ENCODE measurements around the gene FBXO24. TPM values are rescaled to one million over a fixed set of nuclear protein-coding genes. Genes with fewer than 3 reads are reported as not detected.

The FBXO24 gene
- polyA plus RNA-seq, 1 of the 3 experiments (the other 2 are of a cell fraction), result 0.94 TPM

DNA sequence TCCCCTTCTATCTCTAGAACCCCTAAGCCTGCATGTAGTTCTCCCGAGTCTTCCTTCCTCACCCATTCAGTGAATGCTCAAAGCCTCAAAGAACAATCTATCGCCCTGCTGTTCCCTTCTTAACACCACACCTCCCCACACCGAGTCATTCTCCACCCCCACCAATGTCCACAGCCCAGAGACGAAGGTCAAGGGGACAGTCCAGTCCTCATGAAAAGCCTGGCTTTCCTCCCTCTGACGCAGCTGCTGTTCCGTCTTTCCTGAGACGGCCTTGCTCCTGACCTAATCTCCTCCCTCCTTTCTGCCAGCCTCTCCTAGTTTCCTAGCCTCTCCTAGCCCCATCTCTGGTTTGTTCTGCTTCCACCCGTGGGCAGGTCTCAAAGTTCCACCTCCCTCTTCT lies 35.4 kb downstream of the FBXO24 start:
- no peaks in the 10 kb centered on the region for H3K27me3 ChIP-seq (ENCODE audit: insufficient read depth)
- no peaks in the 10 kb centered on the region for H3K9me3 ChIP-seq
- no peak overlapping the region for H2AFZ ChIP-seq (ENCODE audit: low read depth)
- WGBS (ENCODE audit: low lambda C conversion rate), result 78% methylated on average over 8 of the region's 8 CpGs
- H3K4me3 ChIP-seq (ENCODE audit: low read depth in 2 of 2, low read length in 1 of 2), result no peak overlapping the region
- H4K20me1 ChIP-seq (ENCODE audit: insufficient read depth), result no peaks in the 10 kb centered on the region
- no peak for TF ChIP-seq FOXM1 (IDR thresholded peaks at IDR 0.05; ENCODE audit: low read depth)
- no peak for TF ChIP-seq GABPA (IDR thresholded peaks at IDR 0.05; ENCODE audit: low read depth)
- TF ChIP-seq REST (IDR thresholded peaks at IDR 0.05; ENCODE audit: low read depth, low read length), result no peak
- TF ChIP-seq YY1 (IDR thresholded peaks at IDR 0.05; ENCODE audit: low read depth), result no peak
- no peak for TF ChIP-seq MXI1 (IDR thresholded peaks at IDR 0.05; ENCODE audit: low read depth, low read length)
- TF ChIP-seq CHD2 (IDR thresholded peaks at IDR 0.05; ENCODE audit: low read length, partially characterized antibody), result no peak
- no peak for TF ChIP-seq SIN3A (IDR thresholded peaks at IDR 0.05; ENCODE audit: borderline replicate concordance, low read depth, low read length)
- no peak for TF ChIP-seq RXRA (IDR thresholded peaks at IDR 0.05; ENCODE audit: borderline replicate concordance, low read depth)
- no peak overlapping the region for H3K27ac ChIP-seq (ENCODE audit: low read depth in 2 of 2, low read length in 1 of 2)
- no peaks in the 10 kb centered on the region for H3K9me2 ChIP-seq
- no peak overlapping the region for H3K9ac ChIP-seq
- H3K79me2 ChIP-seq (ENCODE audit: insufficient read depth), result no peaks in the 10 kb centered on the region
- POLR2A ChIA-PET, result no interaction called here
- H3K36me3 ChIP-seq (replicated peaks in 1 of 2; ENCODE audit: control insufficient read depth in 1 of 2, insufficient read depth in 2 of 2, low read length in 1 of 2), result no peaks in the 10 kb centered on the region
- H3K4me1 ChIP-seq (ENCODE audit: control insufficient read depth in 1 of 2, insufficient read depth in 2 of 2, low read depth in 1 of 2, low read length in 1 of 2), result peaks cover 0 to 3% of the 10 kb centered on the region in 2 experiments; a peak in 1 of 4 replicates
- no peak for DNase-seq
- H3K4me2 ChIP-seq, result no peak overlapping the region
- CTCF ChIA-PET, result interaction anchor here (0.8 to 2.6 kb wide), 5 partner anchors 8 to 84 kb away, joined by 5 to 10 read pairs (median 6); partner anchors contain the start of genes MOSPD3 and POP7
- peaks cover 10% of the 10 kb centered on the region for H3F3A ChIP-seq (replicated peaks; ENCODE audit: insufficient read depth)

GRCh38 chr7:100623951-100624824 lies 38.1 kb downstream of the FBXO24 start:
- no peak for TF ChIP-seq SMC3 (IDR thresholded peaks at IDR 0.05; ENCODE audit: low read depth, low read length)
- no peak for TF ChIP-seq JUND (IDR thresholded peaks at IDR 0.05)
- Histone ChIP-seq H3K4me1 (ENCODE audit: control insufficient read depth in 1 of 2, insufficient read depth in 2 of 2, low read depth in 1 of 2, low read length in 1 of 2) (peaks cover 0 to 10% of the 10 kb centered on the region in 2 experiments; a peak in 1 of 4 replicates), H3K27me3 (ENCODE audit: insufficient read depth) (no peaks in the 10 kb centered on the region), H3K4me3 (ENCODE audit: low read depth in 2 of 2, low read length in 1 of 2) (no peak overlapping the region), H3K27ac (ENCODE audit: low read depth in 2 of 2, low read length in 1 of 2) (no peak overlapping the region), H3K9me2 (no peaks in the 10 kb centered on the region), H3K9me3 (no peaks in the 10 kb centered on the region), H3K79me2 (ENCODE audit: insufficient read depth) (no peaks in the 10 kb centered on the region), H4K20me1 (ENCODE audit: insufficient read depth) (no peaks in the 10 kb centered on the region), H3K9ac (no peak overlapping the region), H2AFZ (ENCODE audit: low read depth) (no peak overlapping the region), H3K36me3 (replicated peaks in 1 of 2; ENCODE audit: control insufficient read depth in 1 of 2, insufficient read depth in 2 of 2, low read length in 1 of 2) (no peaks in the 10 kb centered on the region), H3K4me2 (no peak overlapping the region), H3F3A (replicated peaks; ENCODE audit: insufficient read depth) (peaks cover 7% of the 10 kb centered on the region)
- no peak for DNase-seq
- WGBS (ENCODE audit: low lambda C conversion rate), result 84% methylated on average over 15 of the region's 15 CpGs
- ChIA-PET POLR2A (interaction anchor here (1.8 kb wide), 1 partner anchor 11 kb away, joined by 7 read pairs; the partner anchor contains the start of gene MOSPD3), CTCF (interaction anchor here (0.7 to 7.2 kb wide), 8 partner anchors 9 to 71 kb away, joined by 3 to 70 read pairs (median 4); partner anchors contain the start of gene MOSPD3)
